ENCODE results near the gene PPIL1.

Gene PPIL1

DNA sequence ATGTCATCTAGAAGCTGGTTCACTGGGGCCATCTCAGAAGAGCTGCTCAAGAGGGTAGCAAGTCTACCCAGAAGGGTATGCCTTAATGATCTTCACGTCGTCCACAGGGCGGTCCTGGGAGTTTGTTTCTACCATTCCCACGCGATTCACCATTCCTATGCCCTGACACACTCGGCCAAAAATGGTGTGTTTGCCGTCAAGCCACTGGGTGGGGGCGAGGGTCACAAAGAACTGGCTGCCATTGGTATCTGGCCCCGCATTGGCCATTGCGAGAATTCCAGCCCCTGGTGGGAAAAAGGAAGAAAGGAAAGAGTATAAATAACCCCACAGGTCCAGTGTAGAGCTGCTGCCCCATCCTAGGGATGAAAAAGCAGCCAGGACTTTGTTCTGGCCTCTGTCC, 18.9 kb downstream of the PPIL1 start:
- no peak for DNase-seq (ENCODE audit: low read depth)

DNA sequence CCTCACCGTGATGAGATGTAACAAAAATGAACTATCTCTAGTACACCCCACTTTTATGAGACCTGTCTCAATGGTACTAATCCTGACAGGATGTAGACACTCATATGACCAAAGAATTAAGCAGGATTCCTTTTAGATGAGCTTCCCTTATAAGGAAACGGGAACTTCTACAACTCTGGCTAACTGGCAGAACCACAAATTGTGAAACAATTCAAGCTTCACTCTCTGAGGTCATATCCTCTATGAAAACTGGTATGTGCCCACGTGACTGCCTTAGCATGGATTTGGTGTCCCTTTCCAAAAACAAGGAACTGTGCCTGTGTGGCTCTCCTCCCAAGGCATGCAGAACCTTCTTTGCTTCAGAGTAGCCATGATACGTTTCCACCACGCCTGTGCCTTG, 21.3 kb downstream of the PPIL1 start:
- DNase-seq (ENCODE audit: low read depth), result no peak

DNA sequence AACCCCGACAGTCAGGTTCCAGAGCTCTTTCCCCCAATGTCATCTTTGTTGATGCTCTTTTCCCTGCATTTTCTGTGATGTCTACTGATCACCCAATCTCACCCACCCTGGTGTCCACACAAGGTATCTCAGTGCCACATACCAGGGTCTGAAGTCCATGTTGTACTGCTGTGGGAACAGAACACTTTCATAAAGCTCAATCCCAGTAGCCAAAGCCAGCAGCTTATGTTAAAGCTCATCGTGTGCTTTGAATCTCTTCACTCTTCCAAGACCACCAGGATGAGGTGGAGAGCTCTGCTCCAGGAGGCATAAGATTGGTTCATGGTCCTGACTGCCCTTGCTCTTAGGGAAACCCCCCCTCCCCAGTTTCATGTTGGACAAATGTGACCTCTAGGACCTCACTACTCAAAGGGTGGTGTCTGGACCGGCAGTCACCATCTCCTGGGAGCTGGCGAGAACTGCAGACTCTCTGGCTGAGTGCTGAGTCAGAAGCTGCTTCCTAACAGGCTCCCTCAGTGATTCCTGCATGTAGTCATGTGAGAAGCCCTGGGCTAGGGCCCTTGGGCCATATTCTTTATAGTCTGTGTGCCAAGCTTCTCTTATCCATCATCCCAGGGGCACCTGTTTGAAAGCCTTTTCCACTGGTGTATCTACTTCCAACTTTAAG, 22.0 kb downstream of the PPIL1 start:
- no peak for DNase-seq (ENCODE audit: low read depth)

DNA sequence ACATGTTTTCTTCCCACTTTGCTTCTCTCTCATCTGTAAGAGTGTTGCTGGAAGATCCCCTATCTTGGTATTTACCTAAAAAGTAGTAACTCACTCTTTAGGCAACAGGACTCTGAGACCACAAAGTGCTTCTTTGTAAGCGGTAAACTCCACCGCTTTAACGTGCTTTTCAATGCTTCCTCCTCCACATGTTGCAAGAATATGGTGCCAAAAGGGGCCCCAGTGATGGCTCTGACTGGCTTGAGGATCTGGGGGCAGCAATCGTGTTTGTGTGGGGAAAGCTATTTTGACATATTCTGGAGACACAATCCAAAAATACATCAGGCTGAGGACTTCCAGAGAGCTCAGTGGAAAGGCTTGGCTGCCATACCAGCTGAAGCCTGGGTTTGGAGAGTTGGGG, 23.0 kb downstream of the PPIL1 start:
- no peak for DNase-seq (ENCODE audit: low read depth)

DNA sequence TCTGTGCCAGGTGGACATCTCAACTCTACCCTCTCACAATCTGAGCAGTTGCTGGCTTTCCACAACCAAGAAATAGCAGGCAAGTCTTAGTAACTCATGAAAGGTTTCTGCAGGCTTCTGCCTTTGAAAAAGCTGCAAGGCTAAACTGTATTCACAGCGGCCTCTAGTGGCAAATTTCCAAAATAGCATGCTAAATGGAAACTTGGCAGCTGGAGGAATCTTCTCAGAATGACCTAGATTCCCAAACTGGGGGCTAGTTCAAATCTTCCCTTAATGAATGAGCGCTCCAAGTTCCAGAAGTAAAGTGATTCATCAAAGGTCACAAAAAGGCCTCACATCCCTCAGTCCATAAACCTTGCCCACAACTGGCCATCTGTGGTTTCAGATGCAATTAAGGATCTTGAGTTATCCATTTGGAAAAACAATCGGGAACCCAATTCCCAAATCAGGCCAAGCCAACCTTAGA, 23.4 kb downstream of the PPIL1 start:
- no peak for DNase-seq (ENCODE audit: low read depth)

DNA sequence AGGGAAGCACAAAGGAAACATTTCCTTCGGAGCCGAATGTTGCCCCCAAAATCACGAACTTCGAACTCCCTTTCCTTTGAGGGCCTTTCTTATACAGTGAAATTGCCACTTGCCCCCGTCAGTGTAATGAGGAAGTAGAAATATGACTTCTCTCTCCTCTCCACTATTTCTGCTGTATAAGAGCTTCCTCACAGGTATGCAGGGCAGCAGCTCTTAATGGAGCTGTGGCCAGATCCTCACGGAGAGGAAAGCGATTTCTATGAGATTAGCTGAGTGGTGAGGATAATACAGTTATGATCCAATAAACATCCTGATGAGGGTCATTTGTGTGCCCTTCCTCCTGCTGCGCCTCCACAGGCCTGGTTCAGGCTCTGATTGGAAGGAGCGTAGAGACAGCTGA, 24.6 kb downstream of the PPIL1 start:
- DNase-seq (ENCODE audit: low read depth), result no peak

DNA sequence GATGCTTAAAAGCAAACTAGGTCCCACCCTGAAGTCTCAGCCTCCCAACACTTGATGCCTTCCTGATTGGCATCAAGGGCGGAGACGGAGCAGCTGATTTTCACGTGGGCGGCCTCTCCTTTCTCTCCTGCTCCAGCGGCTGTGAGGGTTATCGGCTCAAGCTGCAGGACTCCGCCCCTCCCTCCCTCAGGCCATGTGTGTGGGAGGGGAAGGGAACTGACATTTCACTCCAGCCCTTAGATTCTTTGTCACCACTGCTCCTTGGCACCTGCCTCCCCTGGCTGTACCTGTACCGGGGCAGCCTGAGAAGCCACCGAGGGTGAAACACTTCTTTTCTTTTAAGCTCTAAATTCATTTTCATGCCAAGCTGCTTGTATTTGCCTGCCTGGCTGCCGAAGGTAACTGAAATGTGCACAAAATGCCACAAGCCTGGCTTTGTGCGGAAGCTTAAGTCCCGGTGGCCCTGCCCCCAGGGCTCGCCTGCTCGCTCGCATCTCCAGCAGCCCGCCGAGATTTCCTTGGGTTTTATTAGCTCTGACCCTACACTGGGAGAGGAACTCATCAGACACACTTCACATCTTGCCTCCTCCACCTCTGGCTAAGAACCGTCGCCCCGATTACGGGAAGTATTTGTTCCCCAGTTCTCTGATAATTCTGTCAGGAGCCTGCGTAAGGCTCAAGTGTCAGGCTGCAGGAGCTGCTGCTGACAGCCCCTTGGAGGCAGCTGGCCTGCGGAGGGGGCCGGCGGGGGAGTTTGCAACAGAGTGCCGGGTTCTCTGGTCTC, 25.8 kb downstream of the PPIL1 start:
- DNase-seq (ENCODE audit: low read depth), result no peak

DNA sequence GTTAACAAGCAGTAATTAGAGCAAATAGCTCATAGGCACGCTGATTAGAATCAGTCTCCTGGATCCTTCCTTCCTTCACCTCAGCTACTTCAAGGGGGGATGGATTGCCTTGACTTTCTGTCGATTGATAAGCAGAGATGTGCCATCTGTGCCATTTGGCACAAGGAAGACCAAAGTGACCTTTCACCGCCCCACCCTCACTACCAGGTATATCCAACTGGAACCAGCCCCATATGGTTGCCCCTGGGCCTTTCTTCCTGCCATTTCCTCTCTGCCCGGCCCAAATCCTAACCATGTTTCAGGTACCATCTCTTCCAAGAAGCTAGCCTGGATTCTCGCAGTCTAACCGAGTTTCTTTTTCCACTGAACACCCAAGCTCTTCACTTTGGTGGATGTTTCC, 26.6 kb downstream of the PPIL1 start:
- DNase-seq (ENCODE audit: low read depth), result no peak

DNA sequence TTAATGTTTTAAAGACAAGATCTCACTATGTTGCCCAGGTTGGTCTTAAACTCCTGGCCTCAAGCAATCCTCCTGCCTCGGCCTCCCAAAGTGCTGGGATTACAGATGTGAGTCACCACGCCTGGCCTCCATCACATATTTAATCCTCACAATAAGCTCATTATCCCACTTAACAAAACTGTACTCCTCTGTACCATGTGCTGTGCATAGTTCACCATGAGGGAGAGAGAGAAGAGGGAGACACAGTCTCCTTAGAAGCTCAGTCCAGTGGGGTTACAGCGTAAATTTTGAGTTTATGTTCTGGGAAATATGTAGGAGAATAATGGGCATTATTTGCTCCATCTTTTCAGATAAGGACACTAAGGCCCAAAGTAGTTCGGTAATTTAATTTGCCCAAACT, 27.5 kb downstream of the PPIL1 start:
- DNase-seq (ENCODE audit: low read depth), result no peak

DNA sequence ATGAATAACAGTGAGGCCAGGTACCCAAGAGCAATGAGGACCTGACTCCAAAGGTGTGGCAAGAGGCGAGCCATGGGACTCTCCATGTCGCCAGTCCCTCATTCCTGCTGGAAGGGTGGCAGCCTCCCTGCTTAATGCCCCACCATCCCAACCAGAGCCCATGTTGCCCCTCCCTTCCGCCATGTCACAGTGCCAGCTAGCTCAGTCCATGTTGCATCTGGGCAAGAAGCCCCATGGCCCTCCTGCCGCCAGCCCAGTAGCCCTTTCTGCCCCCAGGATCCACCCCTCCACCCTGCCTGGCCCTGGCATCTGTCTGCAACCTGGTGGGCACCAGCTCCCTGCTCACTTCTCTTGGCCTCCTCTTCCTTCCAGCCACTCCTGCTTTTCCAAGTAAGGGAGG, 29.4 kb downstream of the PPIL1 start:
- DNase-seq (ENCODE audit: low read depth), result no peak

DNA sequence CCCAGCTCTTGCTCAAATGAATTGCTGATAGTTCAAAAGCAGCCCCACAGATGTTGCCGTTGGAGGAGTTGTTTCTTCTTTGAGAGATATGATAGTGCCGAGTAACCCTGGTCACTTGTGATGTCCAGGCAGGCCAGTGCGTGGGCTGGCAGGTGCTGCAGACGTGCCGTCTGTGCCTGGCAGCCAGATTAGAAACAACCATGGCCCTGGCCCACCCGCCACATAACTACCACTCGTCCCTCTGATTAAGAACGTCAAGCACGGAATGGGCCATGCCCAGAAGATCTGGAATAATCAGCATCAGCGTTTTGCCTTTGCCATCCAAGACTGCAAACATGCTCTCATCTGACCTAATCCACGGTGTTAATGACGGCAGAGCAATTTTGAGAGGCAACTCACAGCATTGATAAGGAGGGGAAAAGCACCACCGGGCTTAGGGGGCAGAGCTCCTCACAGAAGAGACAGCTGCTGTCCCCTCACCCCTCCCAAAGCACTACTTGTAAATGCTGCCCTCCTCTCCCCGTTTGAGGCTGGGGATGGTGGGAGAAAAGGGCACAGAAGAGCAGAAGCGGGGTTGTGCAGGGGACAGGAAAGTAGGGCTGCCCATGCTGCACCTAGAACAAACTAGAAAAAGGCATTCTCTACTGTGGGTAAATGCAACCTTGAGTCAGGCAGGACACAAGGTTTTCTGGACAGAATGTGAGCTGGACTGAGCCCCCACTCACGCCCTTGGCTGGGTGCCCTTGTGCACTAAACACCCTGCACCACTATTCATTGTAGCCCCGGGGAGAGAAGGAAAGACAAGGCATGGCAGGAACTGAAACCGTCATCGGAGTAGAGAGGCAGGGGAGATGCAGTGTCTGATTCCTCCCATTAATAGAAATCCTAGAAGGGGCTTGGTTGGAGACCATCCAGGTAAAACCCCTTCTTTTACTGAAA, 30.1 kb downstream of the PPIL1 start:
- no peak for DNase-seq (ENCODE audit: low read depth)

DNA sequence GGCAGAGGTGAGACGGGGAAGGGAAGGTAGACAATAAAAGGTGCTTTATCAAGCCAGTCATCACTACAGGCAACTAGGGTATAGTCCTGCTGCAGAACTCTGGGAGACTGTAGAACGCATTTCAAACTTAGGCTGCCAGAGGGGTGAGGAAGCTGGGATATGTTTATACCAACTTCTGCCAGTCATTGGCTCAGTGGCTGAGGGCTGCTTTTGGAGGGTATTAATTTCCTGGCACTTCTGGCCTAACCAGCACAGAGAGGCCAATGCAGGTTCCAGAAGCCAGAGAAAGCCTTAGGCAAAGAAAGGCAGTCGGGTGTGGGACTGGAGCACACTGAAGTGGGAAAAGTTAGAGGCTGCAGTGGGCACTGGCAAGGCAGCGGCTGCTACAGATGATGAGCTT, 31.4 kb downstream of the PPIL1 start:
- no peak for DNase-seq (ENCODE audit: low read depth)

DNA sequence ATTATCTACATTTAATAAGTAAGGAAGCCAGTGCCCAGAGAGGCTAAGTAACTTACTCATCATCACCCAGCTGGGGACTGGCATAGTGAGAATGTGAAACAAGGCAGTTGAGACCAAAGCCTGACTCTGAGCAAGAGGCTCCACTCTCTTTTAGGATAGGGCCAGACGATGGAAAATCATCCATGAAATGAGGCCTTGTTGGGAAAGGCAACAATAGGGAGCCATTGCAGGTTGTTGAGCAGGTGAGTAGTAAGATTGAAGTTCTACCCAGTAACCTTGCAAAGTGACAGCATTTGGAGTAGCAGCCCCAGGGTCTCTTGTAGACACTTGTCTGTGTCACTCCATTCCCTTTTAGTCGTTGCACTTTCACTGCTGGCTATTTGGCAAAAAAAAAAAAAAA, 32.8 kb downstream of the PPIL1 start:
- no peak for DNase-seq (ENCODE audit: low read depth)

DNA sequence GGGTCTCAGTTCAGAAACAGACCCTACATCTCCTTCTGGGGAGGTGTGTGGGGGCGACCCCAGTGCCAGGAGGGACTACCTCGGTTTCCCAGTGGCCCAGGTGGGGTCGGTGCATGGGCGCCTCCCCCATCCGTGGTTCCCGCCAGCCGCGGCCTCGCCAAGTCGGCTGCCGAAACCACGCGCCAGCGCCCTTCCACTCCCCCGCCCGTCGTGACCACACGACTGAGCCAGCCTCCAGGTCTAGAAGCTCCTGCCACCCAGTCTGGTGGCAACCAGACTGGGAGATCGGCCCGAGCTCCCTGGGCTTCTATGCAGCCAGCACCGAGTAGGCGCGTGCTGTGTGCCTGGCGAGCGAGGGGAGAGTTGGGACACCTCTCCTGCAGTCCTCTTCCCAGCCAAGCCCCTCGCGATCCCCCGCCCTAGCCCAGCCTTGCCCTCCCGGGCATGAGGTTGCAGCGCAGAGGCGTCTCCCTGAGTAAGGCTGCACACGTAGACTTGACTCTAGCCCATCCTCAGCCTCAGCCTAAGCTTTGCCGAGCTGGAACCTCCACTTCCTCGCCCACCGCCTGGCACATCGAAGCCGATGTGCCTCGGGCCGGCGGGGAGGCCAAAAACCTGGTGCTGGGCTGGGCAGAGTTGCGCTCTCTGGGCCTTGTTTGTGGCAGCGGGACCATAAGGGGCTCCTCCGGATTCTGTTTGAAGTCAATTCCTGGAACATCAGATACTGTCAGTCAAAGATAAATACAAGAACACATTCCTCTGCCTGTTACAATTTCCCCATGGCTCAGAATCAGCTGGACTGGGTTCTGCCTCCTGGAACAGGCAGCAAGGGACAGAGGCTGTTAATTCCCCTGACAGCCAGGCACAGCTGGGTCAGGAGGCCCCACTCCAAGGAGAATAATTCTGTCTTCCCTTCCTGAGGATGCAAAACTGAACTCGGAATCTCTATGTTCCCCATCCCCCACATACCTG, 33.9 kb downstream of the PPIL1 start:
- DNase-seq (ENCODE audit: low read depth), result peak; percentile 9

DNA sequence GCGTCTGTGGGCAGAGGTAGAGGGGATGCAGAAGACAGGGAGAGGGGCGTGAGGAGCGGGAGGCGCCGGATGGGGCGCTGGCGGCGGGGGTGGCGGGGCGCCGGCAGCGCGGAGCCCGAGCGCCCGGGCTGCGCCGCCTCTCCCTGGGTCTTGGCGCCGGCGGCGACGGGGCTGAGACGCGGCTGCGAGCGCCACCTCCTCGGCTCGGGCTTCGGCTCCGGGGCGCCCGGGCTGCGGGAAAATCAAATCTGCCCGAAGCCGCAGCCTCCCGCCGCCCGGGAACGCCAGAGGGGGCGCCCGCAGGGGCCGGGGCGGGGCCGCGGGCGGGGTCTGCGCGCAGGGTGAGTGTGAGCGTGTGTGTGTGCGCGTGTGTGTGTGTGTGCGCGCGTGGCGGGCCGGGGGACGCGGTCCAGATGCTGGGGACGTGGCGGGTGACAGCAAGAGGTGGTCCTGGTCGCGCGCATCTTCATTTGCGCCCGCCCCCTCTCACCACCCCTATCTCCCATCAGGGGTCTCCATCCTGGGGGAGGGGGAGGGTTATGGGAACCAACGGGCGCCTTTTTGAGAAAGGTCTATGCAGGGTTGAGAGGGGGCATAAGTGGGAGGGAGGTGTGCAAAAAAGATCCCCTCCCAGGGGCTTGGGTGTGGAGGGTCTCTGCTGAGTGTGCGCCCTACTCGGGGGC, 34.7 kb downstream of the PPIL1 start:
- DNase-seq (ENCODE audit: low read depth), result peak; percentile 33

DNA sequence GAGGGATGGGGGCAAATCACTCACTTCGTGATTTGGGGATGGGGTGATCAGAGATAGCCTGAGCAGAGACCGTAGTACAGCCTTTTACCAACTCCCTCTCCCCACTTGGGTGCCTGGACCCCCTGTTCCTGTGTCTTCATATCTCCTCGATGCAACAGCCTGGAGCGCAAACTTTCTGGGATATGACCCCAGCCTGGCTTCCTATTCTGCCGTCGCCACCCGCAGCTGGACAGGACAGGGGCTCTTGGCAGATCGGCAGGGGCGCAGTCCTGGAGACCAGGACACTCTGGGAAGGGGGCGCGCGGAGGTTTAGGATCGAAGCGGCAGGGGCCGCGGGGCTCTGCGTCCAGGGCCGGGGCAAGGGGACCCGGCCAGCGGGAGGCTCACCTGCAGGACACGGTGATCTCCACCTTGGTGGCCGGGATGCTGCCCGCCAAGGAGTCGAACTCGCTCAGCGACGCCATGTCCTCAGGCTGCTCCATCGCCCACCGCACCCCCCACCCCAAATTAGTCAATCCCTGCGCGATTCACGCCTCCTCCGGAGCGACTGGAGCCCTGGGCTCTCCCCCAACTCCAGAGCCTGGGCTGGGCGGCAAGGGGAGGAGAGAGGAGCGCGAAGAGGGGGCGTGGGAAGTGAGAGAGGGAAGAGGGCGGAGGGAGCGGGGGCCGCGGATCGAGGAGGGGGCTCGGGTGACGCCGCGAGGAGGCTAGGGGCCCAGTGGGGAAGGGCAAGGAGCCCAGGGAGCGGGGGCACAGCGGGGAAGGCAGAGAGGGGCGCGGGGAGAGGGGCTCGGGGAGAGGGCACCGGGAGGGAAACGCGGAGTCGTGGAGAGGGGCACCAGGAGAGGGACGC, 35.5 kb downstream of the PPIL1 start, which contains the start of gene CPNE5:
TSS of gene CPNE5 (minus strand) at position 549 of the 853 bp plus-strand sequence. CDS start at position 482, 67 bp downstream.
- no peak for DNase-seq (ENCODE audit: low read depth)

DNA sequence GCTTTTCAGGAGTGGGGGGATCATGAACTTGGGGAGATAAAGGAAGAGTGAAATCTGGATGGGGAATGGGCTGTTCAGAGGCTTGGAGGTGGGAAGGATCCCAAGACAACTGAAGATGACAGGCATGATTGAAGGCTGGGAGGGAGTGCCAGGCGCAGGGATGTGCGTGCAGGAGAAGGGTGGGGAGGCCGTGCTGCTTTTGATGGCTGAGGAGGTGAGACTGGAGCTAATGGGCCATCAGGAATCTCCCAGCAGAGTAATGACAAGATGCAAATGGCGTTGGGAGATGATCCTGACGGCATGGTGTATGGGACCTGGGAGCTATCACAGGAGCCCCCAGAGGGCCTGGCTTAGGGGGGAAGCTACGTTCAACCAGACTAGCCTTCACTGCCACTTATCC, 36.9 kb downstream of the PPIL1 start:
- no peak for DNase-seq (ENCODE audit: low read depth)

DNA sequence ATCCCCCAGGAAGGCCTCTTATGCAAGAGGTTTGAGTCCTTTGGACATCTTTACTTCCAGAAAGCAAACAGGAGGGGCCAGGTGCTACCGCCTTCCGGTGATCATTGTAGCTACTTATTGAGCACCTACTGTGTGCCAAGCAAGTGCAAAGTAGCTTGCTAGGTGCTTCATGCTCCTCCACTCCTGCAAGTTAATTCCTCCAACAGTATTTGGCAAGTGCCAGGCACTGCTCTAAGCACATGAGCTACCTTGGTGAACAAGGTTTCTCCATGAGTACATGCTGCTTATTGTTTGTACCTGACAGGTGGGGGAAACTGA, 37.6 kb downstream of the PPIL1 start:
- no peak for DNase-seq (ENCODE audit: low read depth)

DNA sequence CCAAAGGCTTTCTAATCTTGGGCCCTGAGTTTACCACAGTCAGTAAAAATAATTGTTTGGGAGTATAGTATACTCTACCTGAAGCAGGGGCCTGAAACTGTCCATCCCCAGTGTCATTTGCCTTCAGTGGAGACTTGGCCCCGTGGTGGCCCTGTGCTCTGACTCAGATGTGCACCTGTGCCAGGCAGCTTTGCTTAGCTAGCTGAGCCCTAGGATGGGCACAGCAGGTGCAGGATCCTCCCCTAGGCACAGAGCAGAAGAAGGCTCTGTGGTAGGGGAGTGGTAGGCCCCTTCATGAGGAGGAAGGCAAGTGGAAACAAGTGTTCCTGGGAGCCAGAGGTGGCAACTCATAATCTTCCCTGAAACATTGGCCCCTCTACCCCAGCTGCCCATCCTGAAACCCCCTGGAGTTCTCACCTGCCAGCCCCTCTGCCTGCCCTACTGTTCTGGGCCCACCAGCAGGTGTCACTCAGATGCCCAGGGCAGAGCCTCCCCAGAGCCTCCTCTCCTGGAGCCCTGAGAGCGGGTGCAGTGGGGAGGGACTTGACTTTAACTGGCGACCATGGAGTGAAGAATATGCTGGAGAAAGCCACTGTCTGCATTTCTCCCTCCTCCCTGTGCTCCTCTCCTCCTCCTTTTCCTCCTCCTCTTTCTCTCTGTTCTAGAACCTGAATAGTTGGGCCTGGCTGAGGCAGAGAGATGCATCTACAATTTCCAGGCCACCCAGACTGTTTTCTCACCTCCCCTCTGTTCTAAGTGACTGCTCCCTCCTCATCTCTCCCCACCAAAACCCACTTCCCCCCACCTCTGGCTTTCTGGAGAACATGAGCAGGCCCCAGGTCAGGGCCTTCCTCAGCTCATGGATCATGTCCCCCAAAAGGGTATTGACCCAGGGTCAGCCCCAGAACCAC, 38.2 kb downstream of the PPIL1 start:
- no peak for DNase-seq (ENCODE audit: low read depth)

Data from activated T-cell treated with anti-CD3 and anti-CD28 coated beads for 1 hour (primary cell).